GM19043 (cell line): ENCODE data around the gene LCE3B.

Source experiments
- ATAC-seq: cut with Tn5 transposase; IDR thresholded peaks from one replicate; pipeline ENCODE4 v1.9.1; 2021; ENCODE audit warnings: low read depth; ENCODE audit not compliant: unreplicated experiment

Gene LCE3B

DNA sequence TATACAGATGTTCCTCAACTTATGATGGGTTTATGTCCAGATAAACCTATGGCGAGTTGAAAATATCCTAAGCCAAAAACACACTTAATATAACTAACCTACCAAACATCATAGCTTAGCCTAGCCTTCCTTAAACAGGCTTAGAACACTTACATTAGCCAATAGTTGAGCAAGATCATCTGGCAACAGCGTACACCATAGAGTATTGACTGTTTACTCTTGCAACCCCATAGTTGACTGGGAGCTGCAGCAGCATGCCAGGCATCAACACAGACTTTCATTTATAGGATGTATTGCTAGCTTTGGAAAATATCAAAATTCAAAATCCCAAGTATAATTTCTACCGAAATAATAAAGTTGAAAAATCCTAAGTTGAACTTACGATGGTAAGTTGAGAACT, 44.1 kb downstream of the LCE3B start:
- no peak for ATAC-seq

DNA sequence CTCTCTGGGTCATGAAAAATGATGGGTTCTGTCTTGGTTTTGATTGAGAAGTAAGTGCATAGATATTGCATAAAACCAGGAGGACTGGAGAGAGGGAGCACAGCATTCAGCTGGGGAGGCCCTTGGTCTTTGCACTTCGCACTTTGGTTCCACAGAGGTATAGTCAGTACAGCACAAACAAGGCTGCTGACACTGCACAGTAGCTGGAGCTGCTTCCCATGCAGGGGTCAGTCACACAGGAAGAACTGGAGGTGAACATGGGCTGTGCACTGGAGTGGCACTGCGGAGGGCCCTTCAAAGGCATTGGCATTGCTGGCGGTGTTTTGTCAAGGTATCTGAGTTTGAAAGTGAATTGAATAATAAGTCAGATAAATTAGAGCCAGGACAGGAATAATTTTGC, 45.0 kb downstream of the LCE3B start:
- no peak for ATAC-seq

DNA sequence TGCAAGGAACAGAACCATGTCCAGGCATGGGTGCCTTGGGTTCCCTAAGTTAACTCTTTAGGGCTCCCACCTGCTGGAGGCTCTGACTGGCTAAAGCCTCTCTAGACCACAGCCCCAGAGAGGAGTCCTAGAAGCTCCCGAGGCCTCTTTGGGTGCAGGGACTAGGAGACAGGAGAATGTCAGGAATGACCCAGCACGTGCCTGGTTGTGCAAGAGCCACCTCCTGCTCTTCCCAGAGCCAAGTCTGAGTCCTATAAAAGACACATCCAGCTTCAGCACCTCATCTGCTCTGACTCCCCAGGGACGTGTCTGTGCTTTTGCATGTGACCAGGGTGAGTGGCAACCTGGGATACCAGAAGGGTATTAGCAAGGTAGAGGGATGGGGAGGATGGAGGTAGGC, 49.5 kb downstream of the LCE3B start, which contains the start of gene LCE2D:
TSS of gene LCE2D (plus strand) at position 283 of the 400 bp plus-strand sequence. CDS start 726 bp downstream, outside the sequence.
- no peak for ATAC-seq
